OCI-LY3 (cell line): ENCODE data around the gene TUFT1.

Experiments
- H2AFZ ChIP-seq: fragments of 200-600, 300-600 bp; shearing (Covaris generic); 2 replicates; pipeline ENCODE4 v1.6.0; 2014; ENCODE audit warnings: antibody characterized with exemption, low read depth, low read length
- H3K27ac ChIP-seq: fragments of 200-600, 300-600 bp; sonication (generic); 2 replicates; pipeline ENCODE4 v1.5.1; 2014; ENCODE audit warnings: mild to moderate bottlenecking, low read length, moderate library complexity, mixed read lengths
- H3K27me3 ChIP-seq: fragments of 200-600, 300-600 bp; sonication (generic); 2 replicates; pipeline ENCODE4 v1.6.1; 2014; ENCODE audit warnings: low read depth, low read length, mixed read lengths
- H3K36me3 ChIP-seq: fragments of 200-600, 300-600 bp; sonication (generic); replicated peaks from 2 replicates; pipeline ENCODE3; 2014; ENCODE audit warnings: low read depth, low read length, mixed read lengths
- H3K4me1 ChIP-seq: fragments of 300-600, 200-600 bp; sonication (generic); 2 replicates; pipeline ENCODE4 v1.6.1; 2014; ENCODE audit warnings: low read length, mixed read lengths
- H3K4me2 ChIP-seq: fragments of 200-600, 300-600 bp; sonication (generic); 2 replicates; pipeline ENCODE4 v1.6.1; 2014; ENCODE audit warnings: low read length, mixed read lengths
- H3K4me3 ChIP-seq: fragments of 300-600, 200-600 bp; sonication (generic); 2 replicates; pipeline ENCODE4 v1.5.1; 2014; ENCODE audit warnings: antibody characterized with exemption, mild to moderate bottlenecking, low read length, moderate library complexity
- H3K79me2 ChIP-seq: fragments of 300-600, 200-600 bp; shearing (Covaris generic); 2 replicates; pipeline ENCODE4 v1.6.1; 2014; ENCODE audit warnings: mild to moderate bottlenecking, low read length, mixed read lengths
- H3K9ac ChIP-seq: fragments of 300-600, 200-600 bp; shearing (Covaris generic); 2 replicates; pipeline ENCODE4 v1.6.0; 2014; ENCODE audit warnings: mild to moderate bottlenecking, low read length, moderate library complexity
- H3K9me3 ChIP-seq: fragments of 200-600, 300-600 bp; shearing (Covaris generic); 2 replicates; pipeline ENCODE4 v1.6.1; 2014; ENCODE audit warnings: low read length, mixed read lengths; ENCODE audit not compliant: insufficient read depth
- H4K20me1 ChIP-seq: fragments of 200-600, 300-600 bp; sonication (generic); 2 replicates; pipeline ENCODE4 v1.6.1; 2016; ENCODE audit warnings: low read length, mixed read lengths; ENCODE audit not compliant: insufficient read depth
- EZH2phosphoT487 ChIP-seq: fragments of 200-600 bp; shearing (Covaris generic); IDR thresholded peaks from 2 replicates; pipeline ENCODE4 v1.6.1; 2018; ENCODE audit warnings: antibody characterized with exemption, mixed run types, low read depth
- TF ChIP-seq, protein P1 (sequence below): fragments of 200-600, 300-600 bp; sonication (generic); IDR thresholded peaks from 2 replicates; pipeline ENCODE4 v1.5.1; 2014; ENCODE audit warnings: antibody characterized with exemption, low read length, low read depth

TUFT1 gene

DNA sequence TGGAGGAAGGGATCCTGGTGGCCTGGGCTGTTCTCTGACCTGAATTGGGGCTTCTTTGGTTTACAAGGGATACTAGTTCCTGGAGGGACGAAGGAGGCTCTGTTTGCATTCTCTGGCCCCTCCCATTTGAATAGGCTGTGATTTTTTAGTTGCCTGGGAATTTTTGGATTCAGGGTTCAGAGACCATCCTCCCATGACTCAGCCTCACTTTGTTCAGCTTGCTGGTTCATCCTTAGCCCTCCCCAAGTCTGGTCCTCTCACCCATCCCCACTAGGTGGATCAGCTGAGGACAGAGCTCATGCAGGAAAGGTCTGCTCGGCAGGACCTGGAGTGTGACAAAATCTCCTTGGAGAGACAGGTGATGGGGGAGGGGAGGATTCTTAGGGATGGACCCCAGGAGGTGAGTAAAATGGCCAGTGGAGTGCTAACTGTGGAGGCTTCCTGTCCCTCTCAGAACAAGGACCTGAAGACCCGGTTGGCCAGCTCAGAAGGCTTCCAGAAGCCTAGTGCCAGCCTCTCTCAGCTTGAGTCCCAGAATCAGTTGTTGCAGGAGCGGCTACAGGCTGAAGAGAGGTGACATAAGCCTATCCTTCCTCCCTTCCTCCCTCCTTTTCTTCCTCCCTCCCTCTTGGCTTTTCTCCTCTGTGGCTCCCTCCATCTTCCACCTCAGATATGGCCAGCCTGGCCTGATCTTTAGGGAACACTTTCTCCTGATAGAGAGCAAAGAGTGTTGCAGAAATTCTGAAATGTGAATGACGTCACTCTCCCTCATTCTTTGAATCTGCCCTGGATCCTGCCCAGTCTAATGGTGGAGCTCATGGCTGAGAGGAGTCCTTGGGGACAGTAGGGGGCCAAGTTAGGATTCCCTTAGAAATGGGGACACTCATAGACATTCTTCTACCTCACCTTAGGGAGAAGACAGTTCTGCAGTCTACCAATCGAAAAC lies 4.5 kb upstream of the TUFT1 start:
- Histone ChIP-seq H3K27ac (no peak overlapping the region), H3K4me3 (no peak overlapping the region), H3K9ac (no peak overlapping the region), H3K36me3 (no peaks in the 10 kb centered on the region), H3K4me1 (peaks cover 5% of the 10 kb centered on the region; the same call in 1 of the 2 replicates), H3K9me3 (no peaks in the 10 kb centered on the region), H4K20me1 (no peaks in the 10 kb centered on the region), H3K4me2 (no peak overlapping the region), H2AFZ (no peak overlapping the region), H3K79me2 (no peaks in the 10 kb centered on the region), H3K27me3 (no peaks in the 10 kb centered on the region)
- TF ChIP-seq, protein P1, sequence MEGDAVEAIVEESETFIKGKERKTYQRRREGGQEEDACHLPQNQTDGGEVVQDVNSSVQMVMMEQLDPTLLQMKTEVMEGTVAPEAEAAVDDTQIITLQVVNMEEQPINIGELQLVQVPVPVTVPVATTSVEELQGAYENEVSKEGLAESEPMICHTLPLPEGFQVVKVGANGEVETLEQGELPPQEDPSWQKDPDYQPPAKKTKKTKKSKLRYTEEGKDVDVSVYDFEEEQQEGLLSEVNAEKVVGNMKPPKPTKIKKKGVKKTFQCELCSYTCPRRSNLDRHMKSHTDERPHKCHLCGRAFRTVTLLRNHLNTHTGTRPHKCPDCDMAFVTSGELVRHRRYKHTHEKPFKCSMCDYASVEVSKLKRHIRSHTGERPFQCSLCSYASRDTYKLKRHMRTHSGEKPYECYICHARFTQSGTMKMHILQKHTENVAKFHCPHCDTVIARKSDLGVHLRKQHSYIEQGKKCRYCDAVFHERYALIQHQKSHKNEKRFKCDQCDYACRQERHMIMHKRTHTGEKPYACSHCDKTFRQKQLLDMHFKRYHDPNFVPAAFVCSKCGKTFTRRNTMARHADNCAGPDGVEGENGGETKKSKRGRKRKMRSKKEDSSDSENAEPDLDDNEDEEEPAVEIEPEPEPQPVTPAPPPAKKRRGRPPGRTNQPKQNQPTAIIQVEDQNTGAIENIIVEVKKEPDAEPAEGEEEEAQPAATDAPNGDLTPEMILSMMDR = no peak
- no peak for TF ChIP-seq EZH2phosphoT487

DNA sequence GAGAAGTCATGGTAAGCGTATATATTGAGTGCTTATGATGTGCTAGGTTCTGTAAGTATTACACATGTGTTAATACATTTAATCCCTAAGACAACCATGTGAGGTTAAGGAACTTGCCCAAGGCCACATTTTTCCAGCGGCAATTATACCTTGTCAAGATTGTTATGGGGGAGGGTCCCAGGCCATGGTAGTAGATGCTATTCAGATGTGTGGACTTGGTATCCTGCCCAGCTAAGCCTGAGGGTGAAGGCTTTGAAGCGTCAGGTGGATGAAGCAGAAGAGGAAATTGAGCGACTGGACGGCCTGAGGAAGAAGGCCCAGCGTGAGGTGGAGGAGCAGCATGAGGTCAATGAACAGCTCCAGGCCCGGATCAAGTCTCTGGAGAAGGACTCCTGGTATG lies 3.6 kb upstream of the TUFT1 start:
- Histone ChIP-seq H3K36me3 (no peaks in the 10 kb centered on the region), H4K20me1 (no peaks in the 10 kb centered on the region), H3K4me2 (no peak overlapping the region), H3K9ac (no peak overlapping the region), H3K27ac (no peak overlapping the region), H3K4me3 (no peak overlapping the region), H3K4me1 (peaks cover 5% of the 10 kb centered on the region; the same call in 1 of the 2 replicates), H2AFZ (no peak overlapping the region), H3K79me2 (no peaks in the 10 kb centered on the region), H3K9me3 (no peaks in the 10 kb centered on the region), H3K27me3 (no peaks in the 10 kb centered on the region)
- TF ChIP-seq, protein P1 = no peak
- TF ChIP-seq EZH2phosphoT487 = no peak

DNA sequence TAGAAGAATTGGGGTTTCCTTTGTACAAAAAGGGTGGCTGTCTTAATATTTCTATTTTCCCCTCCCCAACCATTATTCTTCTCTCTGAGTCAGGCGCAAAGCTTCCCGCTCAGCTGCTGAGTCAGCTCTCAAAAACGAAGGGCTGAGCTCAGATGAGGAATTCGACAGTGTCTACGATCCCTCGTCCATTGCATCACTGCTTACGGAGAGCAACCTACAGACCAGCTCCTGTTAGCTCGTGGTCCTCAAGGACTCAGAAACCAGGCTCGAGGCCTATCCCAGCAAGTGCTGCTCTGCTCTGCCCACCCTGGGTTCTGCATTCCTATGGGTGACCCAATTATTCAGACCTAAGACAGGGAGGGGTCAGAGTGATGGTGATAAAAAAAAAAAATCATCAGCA lies 3.0 kb upstream of the TUFT1 start:
- H3K4me1 ChIP-seq = peaks cover 5% of the 10 kb centered on the region; the same call in 1 of the 2 replicates
- no peaks in the 10 kb centered on the region for H3K79me2 ChIP-seq
- no peaks in the 10 kb centered on the region for H3K36me3 ChIP-seq
- H3K9me3 ChIP-seq = no peaks in the 10 kb centered on the region
- H3K4me3 ChIP-seq = no peak overlapping the region
- H3K9ac ChIP-seq = no peak overlapping the region
- H3K27me3 ChIP-seq = no peaks in the 10 kb centered on the region
- no peak overlapping the region for H3K27ac ChIP-seq
- H2AFZ ChIP-seq = no peak overlapping the region
- no peaks in the 10 kb centered on the region for H4K20me1 ChIP-seq
- H3K4me2 ChIP-seq = no peak overlapping the region
- TF ChIP-seq EZH2phosphoT487 = no peak
- TF ChIP-seq, protein P1 = no peak

DNA sequence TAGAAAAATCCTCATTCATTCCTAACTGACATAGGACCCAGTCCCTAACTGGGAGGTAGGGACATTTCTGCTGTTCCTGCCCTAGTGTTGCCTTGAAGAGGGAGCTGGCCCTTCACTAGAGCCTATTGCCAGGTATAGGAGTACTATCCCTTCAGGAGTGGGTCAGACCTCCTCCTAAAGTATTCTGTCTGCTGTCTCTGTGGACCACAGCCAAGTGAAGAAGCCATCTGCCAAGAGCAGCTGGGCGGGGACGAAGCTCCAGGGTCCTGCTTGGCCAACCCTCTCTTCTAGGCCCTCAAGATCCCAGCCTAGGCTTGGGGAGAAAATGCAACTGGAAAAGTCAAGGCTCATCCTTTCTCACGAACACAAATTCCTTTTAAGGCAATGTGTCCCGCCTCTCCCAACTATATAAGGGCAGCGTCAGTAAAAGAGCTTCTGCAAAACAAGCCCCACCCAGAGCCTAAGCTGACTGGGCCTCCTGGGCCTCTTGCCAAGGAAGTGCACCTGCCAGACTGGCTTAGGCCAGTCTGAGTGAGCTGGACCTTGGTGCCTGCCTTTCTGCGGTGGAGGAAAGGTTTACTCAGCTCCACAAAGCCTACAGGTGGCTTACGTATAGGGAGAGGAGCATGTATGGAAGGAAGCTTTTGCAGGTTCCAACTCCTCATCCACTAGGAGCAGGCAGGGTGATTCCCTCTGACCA lies 638 bp upstream of the TUFT1 start:
- Histone ChIP-seq H4K20me1 (no peaks in the 10 kb centered on the region), H3K9me3 (no peaks in the 10 kb centered on the region), H3K4me3 (no peak overlapping the region), H2AFZ (no peak overlapping the region), H3K9ac (no peak overlapping the region), H3K79me2 (no peaks in the 10 kb centered on the region), H3K4me2 (no peak overlapping the region), H3K27me3 (no peaks in the 10 kb centered on the region), H3K4me1 (no peaks in the 10 kb centered on the region), H3K27ac (no peak overlapping the region), H3K36me3 (no peaks in the 10 kb centered on the region)
- no peak for TF ChIP-seq EZH2phosphoT487
- TF ChIP-seq, protein P1 = no peak
